IPS-18a (cell line): ENCODE measurements around the gene IDH3G.
"Not testable (repeated sequence)": the region's sequence is repeated elsewhere in the genome, so short reads cannot be mapped to it uniquely, and the experiment has no call there.

Experiments used
- H3K27ac ChIP-seq: one replicate; pipeline ENCODE4 v1.5.1; 2013; ENCODE audit warnings: low read length
- H3K27me3 ChIP-seq: one replicate; pipeline ENCODE4 v1.6.1; 2013; ENCODE audit warnings: mild to moderate bottlenecking, low read length; ENCODE audit not compliant: control insufficient read depth, insufficient read depth
- H3K36me3 ChIP-seq: one replicate; pipeline ENCODE4 v1.6.1; 2013; ENCODE audit warnings: low read depth, low read length; ENCODE audit not compliant: control insufficient read depth
- H3K4me1 ChIP-seq: one replicate; pipeline ENCODE4 v1.6.1; 2013; ENCODE audit warnings: low read depth, low read length; ENCODE audit not compliant: control insufficient read depth
- H3K4me3 ChIP-seq: one replicate; pipeline ENCODE4 v1.5.1; 2013; ENCODE audit warnings: low read length
- H3K9ac ChIP-seq: one replicate; pipeline ENCODE4 v1.6.1; 2013; ENCODE audit warnings: mild to moderate bottlenecking, low read length, moderate library complexity
- H3K9me3 ChIP-seq: one replicate; pipeline ENCODE4 v1.6.1; 2013; ENCODE audit warnings: low read depth, low read length; ENCODE audit not compliant: control insufficient read depth

IDH3G gene

DNA sequence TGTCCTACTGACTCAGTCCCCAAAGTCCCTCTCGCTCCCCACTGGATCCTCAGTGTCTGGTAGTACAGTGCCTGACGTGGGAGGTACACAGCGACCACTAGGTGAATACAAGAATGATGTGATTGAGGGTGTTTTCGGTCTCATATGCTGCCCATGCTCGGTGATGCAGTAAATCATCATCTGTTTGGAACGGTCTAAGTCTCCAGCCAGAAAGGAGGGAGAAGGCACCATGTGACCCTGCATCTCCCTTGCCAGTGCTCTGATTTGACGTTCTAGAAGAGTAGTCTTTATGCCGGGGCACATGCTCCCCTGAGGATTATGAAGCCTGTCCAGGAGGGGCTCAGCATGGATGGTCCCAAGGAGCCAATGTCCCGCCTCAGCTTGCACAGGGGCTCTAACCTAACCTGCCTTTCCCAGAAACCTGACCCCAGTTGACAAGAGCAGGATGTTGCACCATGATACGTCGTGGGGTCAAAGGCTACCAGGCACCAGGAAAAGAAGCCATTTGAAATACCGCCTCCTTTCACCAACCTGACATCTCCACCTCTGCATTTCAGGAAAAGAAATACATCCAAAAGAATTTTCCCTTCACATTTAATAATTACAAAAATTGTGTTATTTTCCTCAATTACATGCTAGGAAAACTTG is 43.9 kb downstream of the IDH3G start:
- Histone ChIP-seq H3K9ac (no peak overlapping the region), H3K36me3 (no peaks in the 10 kb centered on the region), H3K9me3 (peaks cover 5% of the 10 kb centered on the region)

GRCh38 chrX:153749017-153749416 is 45.2 kb downstream of the IDH3G start:
- not testable (repeated sequence) for H3K4me3 ChIP-seq, H3K9ac ChIP-seq, H3K36me3 ChIP-seq, H3K27ac ChIP-seq, H3K4me1 ChIP-seq, H3K27me3 ChIP-seq, H3K9me3 ChIP-seq

More for the DNA sequence above, 43.9 kb downstream of the IDH3G start:
- no peaks in the 10 kb centered on the region for H3K4me1 ChIP-seq
- no peak overlapping the region for H3K4me3 ChIP-seq
- H3K27ac ChIP-seq = no peak overlapping the region
- H3K27me3 ChIP-seq = no peaks in the 10 kb centered on the region

DNA sequence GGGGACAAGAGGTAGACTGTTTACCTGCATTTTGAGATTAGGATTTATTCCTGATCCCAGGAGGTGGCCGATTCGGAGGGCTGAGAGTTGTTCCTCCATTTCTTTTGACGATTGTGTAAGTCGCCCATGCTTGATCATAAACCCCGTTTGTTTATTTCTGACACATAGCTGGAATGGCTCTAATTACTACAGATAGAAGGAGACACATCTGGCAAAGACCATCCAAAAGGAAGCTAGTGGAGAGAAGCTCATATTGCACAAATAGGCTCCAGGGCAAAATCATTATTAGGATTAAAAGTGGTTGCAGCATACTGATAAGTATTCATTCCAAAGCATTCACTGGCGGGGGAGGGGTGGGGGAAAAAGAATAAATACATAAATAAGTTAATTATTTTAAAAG is 47.2 kb downstream of the IDH3G start:
- not testable (repeated sequence) for H3K9me3 ChIP-seq, H3K27me3 ChIP-seq, H3K4me3 ChIP-seq, H3K9ac ChIP-seq, H3K4me1 ChIP-seq, H3K27ac ChIP-seq, H3K36me3 ChIP-seq

GRCh38 chrX:153746359-153746758 is 47.8 kb downstream of the IDH3G start:
- Histone ChIP-seq H3K36me3 (no peaks in the 10 kb centered on the region), H3K9me3 (peaks cover 2% of the 10 kb centered on the region), H3K4me3 (no peak overlapping the region), H3K27ac (no peak overlapping the region), H3K9ac (no peak overlapping the region), H3K4me1 (no peaks in the 10 kb centered on the region), H3K27me3 (no peaks in the 10 kb centered on the region)

GRCh38 chrX:153745067-153745433 is 49.1 kb downstream of the IDH3G start:
- H3K4me1 ChIP-seq, H3K27ac ChIP-seq, H3K4me3 ChIP-seq, H3K9ac ChIP-seq, H3K9me3 ChIP-seq, H3K36me3 ChIP-seq, H3K27me3 ChIP-seq: not testable (repeated sequence)

- Histone ChIP-seq H3K27ac (no peak overlapping the region), H3K36me3 (no peaks in the 10 kb centered on the region), H3K9me3 (peaks cover 2% of the 10 kb centered on the region), H3K27me3 (no peaks in the 10 kb centered on the region), H3K9ac (no peak overlapping the region), H3K4me3 (peak overlapping the region; percentile 49), H3K4me1 (no peaks in the 10 kb centered on the region)
Measured at GRCh38 chrX:153744210-153745066, 49.7 kb downstream of the IDH3G start.

GRCh38 chrX:153743468-153744209 is 50.5 kb downstream of the IDH3G start:
- not testable (repeated sequence) for H3K27me3 ChIP-seq, H3K36me3 ChIP-seq, H3K4me1 ChIP-seq, H3K9ac ChIP-seq, H3K27ac ChIP-seq, H3K9me3 ChIP-seq
- H3K4me3 ChIP-seq = peak overlapping the region; percentile 49

DNA sequence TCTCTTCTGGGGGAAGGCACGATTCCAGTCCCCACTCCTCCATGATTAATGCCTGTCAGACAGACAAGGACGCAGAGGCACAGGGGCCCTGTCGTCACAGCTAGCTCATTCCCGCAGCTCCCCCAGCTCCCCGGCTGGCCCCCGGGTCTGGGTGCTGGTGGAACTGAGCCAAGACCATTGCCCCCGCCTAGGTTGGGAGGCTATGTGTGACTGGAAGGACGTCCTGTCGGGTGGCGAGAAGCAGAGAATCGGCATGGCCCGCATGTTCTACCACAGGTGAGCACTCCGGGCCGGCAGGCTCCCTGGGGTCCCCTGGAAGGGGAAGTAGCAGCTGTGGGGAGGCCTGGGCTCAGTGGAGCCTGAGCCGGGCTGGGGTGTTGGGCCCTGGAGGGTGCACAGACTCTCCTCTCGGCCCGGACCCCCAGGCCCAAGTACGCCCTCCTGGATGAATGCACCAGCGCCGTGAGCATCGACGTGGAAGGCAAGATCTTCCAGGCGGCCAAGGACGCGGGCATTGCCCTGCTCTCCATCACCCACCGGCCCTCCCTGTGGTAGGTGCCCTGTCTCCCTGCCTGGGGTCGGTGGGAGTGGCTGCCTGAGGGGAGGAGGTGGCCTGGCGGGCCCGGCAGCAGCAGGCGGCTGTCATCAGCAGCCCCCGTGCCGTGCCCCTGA is 51.2 kb downstream of the IDH3G start:
- H3K9ac ChIP-seq, H3K4me3 ChIP-seq, H3K36me3 ChIP-seq, H3K27ac ChIP-seq, H3K27me3 ChIP-seq, H3K9me3 ChIP-seq, H3K4me1 ChIP-seq: not testable (repeated sequence)

DNA sequence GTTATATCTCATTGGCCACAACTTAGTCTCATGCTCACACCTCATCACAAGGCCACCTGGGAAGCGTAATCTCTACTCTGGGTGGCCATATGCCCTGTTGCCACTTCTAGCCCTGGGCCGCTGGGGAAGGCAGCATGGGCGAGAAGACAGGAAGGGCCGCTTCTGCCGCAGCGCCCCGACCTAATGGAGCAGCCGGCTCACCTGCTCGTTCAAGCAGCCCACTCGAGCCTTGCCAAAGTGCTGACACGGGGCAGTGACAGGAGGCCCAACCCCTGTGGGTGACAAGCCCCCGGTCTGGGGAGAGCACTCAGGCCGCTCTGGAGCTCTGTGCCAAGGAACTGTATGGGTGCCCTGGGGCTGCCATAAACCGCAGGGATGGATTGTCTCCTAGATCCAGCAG is 52.1 kb downstream of the IDH3G start:
- H3K4me1 ChIP-seq, H3K27ac ChIP-seq, H3K9me3 ChIP-seq, H3K4me3 ChIP-seq, H3K27me3 ChIP-seq, H3K36me3 ChIP-seq, H3K9ac ChIP-seq: not testable (repeated sequence)

DNA sequence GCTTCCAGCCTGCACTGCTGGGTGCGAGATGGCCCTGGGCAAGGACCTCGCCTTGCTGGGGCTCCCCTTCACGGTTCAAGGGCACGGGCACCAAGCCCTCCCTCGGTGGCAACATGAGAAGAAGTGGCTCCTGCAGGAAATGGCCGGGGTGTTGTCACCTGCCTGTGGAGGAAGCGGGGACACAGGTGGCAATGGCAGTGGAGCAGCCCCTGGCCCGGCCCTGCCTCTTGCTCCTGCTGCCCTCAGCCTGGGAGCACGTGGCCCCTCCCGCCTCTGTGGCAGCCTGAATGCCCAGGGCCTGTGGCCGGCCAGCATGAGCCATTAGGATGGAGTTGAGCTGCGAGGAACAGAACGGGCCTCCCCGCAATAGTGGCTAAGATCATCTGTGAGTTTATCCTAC is 52.7 kb downstream of the IDH3G start:
- Histone ChIP-seq H3K4me3 (no peak overlapping the region), H3K9ac (no peak overlapping the region), H3K27ac (no peak overlapping the region), H3K36me3 (no peaks in the 10 kb centered on the region), H3K27me3 (no peaks in the 10 kb centered on the region), H3K4me1 (no peaks in the 10 kb centered on the region), H3K9me3 (no peaks in the 10 kb centered on the region)

DNA sequence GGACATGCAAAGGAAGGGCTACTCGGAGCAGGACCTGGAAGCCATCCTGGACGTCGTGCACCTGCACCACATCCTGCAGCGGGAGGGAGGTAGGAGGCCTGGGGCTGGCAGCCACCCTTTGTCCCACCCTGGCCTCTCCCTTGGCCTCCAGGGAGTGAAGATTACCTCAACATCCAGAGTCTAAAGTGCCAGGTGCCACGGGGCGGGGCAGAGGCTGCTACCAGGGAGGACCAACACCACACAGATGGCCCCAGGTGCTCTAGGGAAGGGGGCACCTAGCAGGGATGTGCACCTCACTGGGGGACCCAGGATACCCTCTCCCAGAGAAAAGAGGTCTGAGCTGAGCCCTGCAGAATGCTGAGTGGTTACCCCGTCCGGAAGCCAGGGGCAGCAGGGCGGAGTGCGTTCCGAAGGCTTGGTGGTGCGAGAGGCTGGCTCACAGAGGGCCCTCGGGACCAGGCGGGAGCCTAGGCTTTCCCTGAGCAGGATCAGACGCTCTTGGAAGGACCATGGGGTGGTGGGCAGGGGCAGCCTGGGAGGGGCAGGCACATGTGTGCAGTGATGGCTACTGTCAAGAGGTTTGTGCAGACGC is 53.4 kb downstream of the IDH3G start:
- no peaks in the 10 kb centered on the region for H3K4me1 ChIP-seq

More for the DNA sequence above, 53.4 kb downstream of the IDH3G start:
- Histone ChIP-seq H3K36me3 (no peaks in the 10 kb centered on the region), H3K9me3 (no peaks in the 10 kb centered on the region), H3K9ac (no peak overlapping the region), H3K27me3 (no peaks in the 10 kb centered on the region), H3K4me3 (no peak overlapping the region), H3K27ac (no peak overlapping the region)
